ENCODE measurements around the gene SNX25. TPM values are rescaled to one million over a fixed set of nuclear protein-coding genes. Genes with fewer than 3 reads are reported as not detected.

SNX25 gene
- 16.5 and 18.6 TPM in 2 replicates for total RNA-seq

DNA sequence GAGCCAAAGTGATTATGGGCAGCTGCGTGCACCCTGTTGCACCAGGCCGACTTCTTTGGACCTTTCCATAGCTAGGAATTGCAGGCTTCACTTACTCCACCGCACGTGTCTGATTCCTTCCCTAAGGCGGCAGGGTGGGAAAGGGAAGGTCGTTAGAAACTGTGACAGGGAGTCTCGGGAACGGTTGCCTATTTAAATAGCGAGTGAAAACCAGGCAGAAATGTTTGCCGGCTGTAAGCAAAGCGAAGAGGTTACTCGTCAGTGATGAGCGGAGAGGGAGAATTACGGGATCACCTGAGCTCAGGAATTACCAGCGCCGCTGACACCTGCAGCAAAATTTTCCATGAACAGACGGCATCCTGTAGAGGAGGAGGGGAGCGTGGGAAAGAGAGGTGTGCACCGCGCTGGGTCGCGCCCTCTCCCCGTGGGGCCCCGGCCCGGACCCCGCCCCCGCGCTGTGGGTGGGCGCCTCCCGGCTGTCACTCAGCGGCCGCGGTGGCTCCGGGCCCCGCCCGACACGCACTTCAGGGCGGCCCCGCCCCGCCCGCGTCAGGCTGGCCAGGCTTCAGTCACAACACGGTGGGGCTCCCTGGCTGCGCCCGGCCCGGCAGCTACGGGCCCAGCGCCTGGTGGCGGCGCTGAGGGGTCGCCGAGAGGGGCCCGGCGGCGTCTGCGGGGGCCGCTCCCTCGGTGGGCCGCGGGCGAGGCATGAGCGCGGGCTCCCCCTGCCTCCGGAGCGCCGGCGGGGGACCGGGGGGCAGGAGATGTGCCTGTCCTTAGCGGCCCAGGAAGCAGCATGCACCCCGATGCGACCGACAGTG, at the start of gene SNX25:
Gene SNX25, plus strand, starts transcription at position 568 of the 821 bp plus-strand sequence. Its CDS starts 229 bp downstream, at position 797.

DNA sequence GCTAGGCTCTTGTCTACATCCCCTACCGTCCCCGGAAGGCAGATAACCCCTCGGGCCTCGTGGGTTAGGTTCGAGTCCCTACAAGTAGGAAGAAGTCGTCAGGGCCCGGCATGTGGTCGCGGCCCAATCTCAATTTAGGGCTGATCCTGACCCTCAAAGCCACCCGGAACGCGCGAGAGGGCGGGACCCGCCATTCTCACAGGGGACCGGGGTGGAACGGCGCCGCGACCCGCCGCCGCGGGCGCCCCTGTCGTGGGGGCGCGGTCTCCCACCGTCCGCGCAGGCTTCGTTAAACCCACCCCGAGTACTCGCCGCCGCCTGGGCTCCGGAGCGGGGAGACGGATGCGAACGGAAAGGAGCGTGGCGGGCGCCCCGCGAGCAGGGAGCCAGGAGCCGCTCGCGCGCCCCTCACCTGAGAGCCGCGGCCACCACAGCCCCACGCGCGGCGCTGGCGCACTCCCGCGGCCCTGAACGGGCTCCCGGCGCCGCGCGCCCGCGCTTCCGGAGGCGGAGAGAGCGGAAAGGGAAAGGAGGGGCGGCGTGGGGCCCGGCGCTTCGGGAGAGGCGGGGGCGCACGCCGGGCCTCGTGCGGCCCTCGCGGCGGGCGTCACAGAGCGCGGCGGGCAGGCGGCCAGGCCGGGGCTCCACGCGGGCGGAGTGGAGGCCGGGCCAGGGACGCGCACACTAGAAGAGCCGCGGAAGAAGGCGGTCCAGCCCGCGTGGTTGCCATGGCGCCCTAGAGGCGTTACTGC, 5.7 kb upstream of the SNX25 start, which contains the start of gene CFAP97:
Gene CFAP97, minus strand, starts transcription at position 515 of the 752 bp plus-strand sequence. CDS start 12,804 bp downstream, outside the sequence.

DNA sequence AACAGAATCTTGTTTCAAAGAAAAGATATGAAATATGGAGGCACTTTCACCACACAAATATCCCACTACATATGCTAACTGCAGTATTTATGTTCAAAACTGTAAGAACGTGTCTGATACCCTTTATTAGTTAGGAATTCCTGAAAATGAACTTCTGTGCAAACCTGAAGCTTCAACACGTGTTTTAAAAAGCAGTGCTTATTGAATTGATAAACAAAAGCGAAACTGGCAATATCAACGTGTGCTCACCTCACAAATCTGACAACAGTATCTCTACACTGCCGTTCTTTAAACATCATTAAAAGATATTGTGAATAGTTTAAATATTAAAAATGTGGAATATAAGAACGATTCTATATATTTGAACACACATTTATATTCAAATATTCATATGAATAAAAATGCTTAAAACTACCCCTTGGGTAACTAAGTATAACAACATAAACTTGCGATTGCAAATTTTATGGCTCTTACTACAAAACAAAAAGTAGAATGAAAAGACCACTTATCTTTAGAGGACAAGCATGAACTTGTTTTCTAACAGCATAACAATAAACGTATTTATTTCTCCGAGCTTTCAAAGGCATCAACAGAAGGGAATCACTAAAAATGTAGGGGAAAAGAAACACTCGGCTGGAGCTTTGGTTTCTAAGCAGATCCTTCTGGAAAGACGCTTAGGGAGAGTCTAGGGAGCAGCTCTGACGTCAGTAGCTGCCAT, 186.0 kb downstream of the SNX25 start, which contains the start of gene LRP2BP:
Gene LRP2BP, minus strand, starts transcription at position 687 of the 718 bp plus-strand sequence. CDS start 17,738 bp downstream, outside the sequence.

DNA sequence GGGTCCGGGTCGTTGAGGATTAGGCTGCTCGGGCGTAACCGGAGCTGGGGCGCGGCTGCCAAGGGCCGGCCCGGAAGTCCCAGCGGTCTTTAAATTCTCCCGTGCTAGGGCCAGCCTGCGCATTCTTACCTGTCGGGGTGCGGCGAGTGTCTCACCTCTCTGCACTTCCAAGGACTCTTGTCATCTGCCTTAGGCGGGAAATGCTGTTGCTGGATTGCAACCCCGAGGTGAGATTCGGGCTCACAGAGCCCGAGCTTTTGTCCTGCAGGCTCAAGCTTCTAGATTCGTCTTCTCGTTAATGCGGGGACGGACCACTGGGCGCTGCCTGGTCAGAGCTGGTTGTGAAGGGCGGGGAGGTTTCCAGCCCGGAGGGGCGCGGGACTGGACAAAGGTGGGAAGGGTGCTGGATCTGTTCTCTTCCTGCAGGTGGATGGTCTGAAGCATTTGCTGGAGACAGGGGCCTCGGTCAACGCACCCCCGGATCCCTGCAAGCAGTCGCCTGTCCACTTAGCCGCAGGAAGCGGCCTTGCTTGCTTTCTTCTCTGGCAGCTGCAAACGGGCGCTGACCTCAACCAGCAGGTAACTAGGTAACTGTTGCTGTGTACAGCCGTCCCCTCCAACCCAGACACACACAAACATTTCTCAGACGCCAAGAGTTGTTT, 187.5 kb downstream of the SNX25 start, which contains the start of gene ANKRD37:
Gene ANKRD37, plus strand, starts transcription at position 118 of the 662 bp plus-strand sequence. Its CDS starts 83 bp downstream, at position 201.

Other genes starting within 250 kb of the SNX25 start
- gene HELT, start 191.1 kb upstream of the SNX25 start, total RNA-seq = not detected in 2 replicates
- gene SLC25A4, start 66.3 kb upstream of the SNX25 start, total RNA-seq = 3.7 and 4.8 TPM in 2 replicates
- 39.3 and 53.0 TPM in 2 replicates for gene CFAP97, start 5.6 kb upstream of the SNX25 start, total RNA-seq
- under 0.01 and 0.59 TPM in 2 replicates for gene LRP2BP, start 186.3 kb downstream of the SNX25 start, total RNA-seq
- 3.3 and 3.9 TPM in 2 replicates for gene ANKRD37, start 187.2 kb downstream of the SNX25 start, total RNA-seq
- gene UFSP2, start 216.4 kb downstream of the SNX25 start, total RNA-seq = 30.9 and 32.1 TPM in 2 replicates

Measured in subcutaneous preadipocyte (primary cell).